ENCODE measurements around the gene ATP5MC2.
A peak's percentile ranks its signal among the peaks of the same experiment; 100 is the strongest.
"Not testable (repeated sequence)": the region's sequence is repeated elsewhere in the genome, so short reads cannot be mapped to it uniquely, and the experiment has no call there.

The ATP5MC2 gene

GRCh38 chr12:53644133-53644532 is 31.8 kb downstream of the ATP5MC2 start:
- DNase-seq, result no peak

- no peak for DNase-seq
Measured at GRCh38 chr12:53643232-53643979, 32.5 kb downstream of the ATP5MC2 start.

DNA sequence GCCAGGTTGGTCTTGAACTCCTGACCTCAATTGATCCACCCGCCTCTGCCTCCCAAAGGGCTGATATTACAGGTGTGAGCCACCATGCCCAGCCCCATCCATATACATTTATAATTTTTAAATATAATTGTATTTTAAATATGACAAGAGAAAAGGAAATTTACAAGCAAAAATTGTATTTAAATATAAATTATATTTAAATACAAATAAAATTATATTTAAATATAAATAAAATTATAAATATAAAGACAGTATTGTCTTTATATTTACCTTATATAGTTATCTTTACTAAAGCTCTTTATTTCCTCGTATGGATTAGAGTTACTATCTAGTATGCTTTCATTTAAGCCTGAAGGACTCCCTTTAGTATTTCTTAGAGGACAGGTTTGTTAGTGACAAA is 37.8 kb downstream of the ATP5MC2 start:
- DNase-seq, result no peak

DNA sequence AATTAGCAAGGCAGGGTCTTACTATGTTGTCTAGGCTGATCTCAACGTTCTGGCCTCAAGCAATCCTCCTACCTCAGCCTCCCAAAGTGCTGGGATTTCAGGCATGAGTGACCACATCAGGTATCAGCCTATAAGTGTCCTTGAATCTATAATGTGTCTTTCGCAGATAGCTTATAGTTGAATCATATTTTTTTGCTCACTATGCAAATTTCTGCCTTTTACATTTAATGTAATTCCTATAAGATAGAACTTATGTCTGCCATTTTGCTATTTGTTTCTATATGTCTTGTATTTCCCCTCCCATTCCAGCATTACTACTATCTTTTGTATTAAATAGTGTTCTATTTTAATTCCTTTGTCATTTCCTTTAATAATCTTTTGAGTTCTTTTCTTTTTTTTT is 39.2 kb downstream of the ATP5MC2 start:
- no peak for DNase-seq

DNA sequence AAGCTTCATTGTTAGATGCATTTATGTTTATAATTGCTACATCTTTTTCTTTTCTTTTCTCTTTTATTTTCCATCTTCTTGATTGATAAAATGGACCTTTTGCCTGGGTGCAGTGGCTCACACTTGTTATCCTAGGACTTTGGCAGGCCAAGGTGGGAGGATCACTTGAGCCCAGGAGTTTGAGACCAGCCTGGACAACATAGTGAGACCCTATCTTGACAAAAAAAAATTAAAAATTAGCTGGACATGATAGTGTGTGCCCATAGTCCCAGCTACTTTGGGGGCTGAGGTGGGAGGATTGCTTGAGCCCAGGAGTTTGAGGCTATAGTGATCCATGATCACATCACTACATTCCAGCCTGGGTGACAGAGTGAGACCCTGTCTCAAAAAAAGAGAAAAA is 40.2 kb downstream of the ATP5MC2 start:
- not testable (repeated sequence) for DNase-seq

DNA sequence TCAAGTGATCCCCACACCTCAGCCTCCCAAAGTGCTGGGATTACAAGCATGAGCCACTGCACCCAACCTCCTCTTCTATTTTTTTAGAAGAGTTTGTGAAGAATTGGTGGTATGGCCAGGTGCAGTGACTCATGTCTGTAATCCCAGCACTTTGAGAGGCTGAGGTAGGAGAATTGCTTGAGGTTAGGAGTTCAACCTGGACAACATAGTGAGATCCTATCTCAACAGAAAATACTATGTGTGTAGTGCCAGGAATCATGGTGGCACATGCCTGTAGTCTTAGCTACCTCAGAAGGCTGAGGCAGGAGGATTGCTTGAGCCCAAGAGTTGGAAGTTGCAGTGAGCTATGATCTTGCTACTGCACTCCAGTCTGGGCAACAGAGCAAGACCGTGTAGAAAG is 44.2 kb downstream of the ATP5MC2 start:
- no peak for DNase-seq

DNA sequence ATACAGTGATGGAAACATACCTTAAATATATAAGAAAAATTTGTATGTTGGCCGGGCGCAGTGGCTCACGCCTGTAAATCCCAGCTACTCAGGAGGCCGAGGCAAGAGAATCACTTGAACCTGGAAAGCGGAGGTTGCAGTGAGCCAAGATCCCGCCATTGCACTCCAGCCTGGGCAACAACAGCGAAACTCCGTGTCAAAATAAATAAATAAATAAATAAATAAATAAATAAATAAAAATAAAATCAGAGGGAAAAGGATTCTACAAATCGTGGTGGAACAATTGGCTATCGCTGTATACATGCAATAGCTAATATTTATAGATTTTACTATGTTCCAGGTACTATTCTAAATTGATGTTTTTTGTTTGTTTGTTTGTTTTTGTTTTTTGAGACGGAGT is 48.0 kb downstream of the ATP5MC2 start:
- DNase-seq, result no peak

GRCh38 chr12:53626702-53627169 is 49.1 kb downstream of the ATP5MC2 start:
- DNase-seq, result no peak

DNA sequence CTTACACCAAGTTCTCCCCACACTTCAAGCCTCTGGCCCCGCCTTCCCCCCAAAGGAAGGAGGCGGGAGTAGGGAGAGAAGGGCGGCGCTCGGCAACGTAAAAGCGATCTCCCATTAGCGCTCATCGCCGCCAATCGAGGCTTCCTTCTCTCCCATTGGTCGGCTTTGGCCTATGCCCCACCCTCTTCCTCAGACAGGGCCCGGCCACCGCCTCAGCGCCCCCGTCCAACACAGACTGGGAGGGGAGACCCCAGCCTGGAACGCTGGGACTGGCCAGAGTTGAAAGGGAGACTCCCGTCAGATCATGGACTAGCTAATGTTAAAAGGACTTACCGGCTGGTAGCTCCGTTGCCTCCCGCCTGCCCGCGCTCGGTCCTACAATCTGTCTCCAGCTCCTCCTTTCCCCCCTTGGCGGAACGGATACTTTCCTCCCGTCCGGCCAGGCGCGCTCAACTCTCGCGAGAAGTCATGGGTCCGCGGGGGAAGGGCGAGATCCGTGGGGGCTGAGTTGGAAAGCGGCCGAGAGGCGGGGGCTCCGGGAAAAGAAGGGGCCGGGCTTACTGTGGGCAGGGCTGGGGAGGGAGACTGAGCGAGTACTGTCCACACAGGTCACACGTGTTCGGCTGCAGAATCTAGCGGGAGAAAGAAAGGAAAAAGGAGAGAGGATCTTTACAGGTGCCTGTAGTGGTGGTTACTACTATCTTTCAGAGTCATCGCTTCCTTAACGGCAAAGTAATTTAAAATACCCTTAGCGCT is 49.8 kb downstream of the ATP5MC2 start, which contains the start of gene ATF7:
ATF7 (minus strand) TSS at position 437 of the 756 bp plus-strand sequence. CDS start 25,382 bp downstream, outside the sequence.
- peak; percentile 98 for DNase-seq

DNA sequence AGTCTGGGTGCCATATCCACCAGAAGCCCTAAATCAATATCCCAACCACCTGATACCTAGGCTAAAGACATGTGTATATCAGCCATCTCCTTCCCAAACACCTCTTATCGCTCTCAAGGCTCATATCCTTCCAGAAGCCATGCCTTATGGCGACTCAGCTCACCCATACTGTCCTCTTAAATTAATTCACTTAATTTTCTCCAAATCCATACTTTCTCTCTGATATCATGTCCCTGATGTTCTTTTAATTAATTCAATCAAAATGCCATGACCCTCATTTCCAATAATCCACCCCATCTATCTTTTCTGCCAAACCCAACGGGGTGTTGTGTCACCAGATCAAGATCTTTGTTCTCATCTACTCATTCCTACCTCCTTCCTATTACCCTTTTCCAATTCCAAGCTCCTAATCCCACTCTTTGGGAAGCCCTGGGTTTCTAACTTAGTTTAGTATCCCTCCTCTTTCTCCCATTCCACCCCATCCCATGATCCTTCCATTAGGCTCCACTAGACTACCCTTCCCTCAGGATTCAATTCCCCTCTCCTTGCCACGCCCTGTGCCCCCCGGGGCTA is 50.4 kb downstream of the ATP5MC2 start:
- no peak for DNase-seq

DNA sequence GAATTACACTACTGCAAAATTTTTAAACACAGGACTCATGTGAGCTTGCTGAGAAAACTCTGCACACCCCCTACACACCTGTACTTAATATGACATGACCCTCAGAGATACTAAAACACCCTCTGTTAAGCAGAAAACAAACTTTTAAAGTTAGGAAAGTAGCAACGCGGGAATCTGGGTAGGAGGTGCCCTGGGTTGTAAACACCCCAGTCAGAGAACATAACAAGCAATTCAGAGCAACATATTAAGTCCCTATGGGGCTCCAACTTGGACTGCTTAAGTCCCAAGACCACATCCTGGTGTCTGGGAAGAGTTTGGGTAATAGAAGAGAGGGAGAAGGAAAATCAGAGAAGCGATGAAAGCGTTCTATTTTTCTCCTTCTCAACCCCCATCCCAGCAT is 50.9 kb downstream of the ATP5MC2 start:
- peak; percentile 11 for DNase-seq

- DNase-seq, result peak; percentile 15
Measured at GRCh38 chr12:53624458-53624857, 51.4 kb downstream of the ATP5MC2 start.

DNA sequence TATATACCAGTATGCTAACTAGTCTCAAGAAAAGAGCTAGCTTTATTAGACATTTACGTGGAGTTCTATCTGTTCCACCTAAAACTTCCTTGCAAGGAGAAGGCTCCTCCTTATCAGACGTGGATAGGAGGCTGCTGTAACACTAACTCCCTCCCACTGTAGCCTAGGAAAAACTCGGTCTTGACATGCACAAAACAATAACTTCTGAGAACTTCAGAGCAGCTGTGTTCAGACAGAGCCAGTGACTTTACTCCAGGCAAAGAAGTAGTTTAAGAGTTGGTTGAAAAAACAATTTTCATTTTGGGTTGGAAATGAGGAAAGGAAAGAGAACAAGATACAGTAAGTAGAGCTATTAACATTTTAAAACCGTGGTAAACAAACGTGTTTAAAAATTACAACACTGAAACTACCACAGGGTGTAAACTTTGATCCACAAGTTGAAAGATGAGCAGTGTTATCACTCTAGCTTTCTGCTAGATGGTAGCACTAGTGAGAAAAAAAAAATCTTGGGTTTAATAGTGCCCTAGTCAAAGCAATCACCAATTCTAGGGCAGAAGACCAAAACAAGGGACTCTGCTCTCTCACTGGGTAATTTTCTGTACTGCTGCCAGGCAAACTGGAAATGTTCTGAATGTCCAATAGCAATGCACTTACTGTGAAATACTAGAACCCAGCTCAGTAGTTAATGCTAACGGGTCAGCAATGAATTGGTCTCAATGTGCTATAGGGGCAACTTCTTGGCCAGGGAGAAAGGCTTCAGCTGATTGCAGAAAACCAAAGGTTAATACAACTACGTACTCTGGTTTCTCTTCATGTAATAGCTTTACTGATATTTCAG is 52.1 kb downstream of the ATP5MC2 start:
- peak; percentile 44 for DNase-seq

- no peak for DNase-seq
Measured at GRCh38 chr12:53622724-53623123, 53.2 kb downstream of the ATP5MC2 start.

DNA sequence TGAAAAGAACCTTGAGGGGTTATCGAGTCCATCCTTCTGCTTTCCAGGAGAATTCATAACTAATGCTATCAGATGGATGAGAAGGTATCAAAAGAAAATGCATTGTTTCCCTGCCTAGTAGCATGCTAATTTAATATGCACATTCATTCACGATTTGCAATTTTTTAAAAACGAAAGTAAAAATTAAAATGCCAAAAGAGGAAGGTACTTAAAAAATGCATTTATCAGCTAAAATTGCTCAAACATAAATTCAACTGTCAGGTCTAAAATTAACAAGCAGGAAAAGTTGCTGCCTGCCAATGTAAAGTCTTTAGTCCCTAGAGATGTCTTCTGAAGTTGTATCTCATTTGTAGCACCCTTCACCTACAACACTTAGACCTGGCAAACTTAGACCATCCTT is 57.6 kb downstream of the ATP5MC2 start:
- no peak for DNase-seq

- no peak for DNase-seq
Measured at GRCh38 chr12:53617700-53618099, 58.2 kb downstream of the ATP5MC2 start.

- no peak for DNase-seq
Measured at GRCh38 chr12:53616950-53617349, 58.9 kb downstream of the ATP5MC2 start.
